Rectal smooth muscle tissue (tissue), 1 donor: Measurements from ENCODE around the gene TIMM23.
"Not testable (repeated sequence)": the region's sequence is repeated elsewhere in the genome, so short reads cannot be mapped to it uniquely, and the experiment has no call there.

Source experiments
- H3K27ac ChIP-seq: one replicate; pipeline ENCODE4 v1.7.0; 2013; ENCODE audit warnings: low read depth, low read length, inconsistent platforms
- H3K27me3 ChIP-seq: one replicate; pipeline ENCODE4 v1.7.0; 2013; ENCODE audit warnings: low read length; ENCODE audit not compliant: control insufficient read depth, insufficient read depth
- H3K36me3 ChIP-seq: one replicate; pipeline ENCODE4 v1.7.0; 2013; ENCODE audit warnings: low read length; ENCODE audit not compliant: control insufficient read depth, insufficient read depth
- H3K4me1 ChIP-seq: one replicate; pipeline ENCODE4 v1.7.0; 2013; ENCODE audit warnings: low read length; ENCODE audit not compliant: control insufficient read depth, insufficient read depth
- H3K4me3 ChIP-seq: one replicate; pipeline ENCODE4 v1.7.0; 2013; ENCODE audit warnings: low read length
- H3K9ac ChIP-seq: one replicate; pipeline ENCODE4 v1.7.0; 2013; ENCODE audit warnings: low read length

Gene TIMM23

DNA sequence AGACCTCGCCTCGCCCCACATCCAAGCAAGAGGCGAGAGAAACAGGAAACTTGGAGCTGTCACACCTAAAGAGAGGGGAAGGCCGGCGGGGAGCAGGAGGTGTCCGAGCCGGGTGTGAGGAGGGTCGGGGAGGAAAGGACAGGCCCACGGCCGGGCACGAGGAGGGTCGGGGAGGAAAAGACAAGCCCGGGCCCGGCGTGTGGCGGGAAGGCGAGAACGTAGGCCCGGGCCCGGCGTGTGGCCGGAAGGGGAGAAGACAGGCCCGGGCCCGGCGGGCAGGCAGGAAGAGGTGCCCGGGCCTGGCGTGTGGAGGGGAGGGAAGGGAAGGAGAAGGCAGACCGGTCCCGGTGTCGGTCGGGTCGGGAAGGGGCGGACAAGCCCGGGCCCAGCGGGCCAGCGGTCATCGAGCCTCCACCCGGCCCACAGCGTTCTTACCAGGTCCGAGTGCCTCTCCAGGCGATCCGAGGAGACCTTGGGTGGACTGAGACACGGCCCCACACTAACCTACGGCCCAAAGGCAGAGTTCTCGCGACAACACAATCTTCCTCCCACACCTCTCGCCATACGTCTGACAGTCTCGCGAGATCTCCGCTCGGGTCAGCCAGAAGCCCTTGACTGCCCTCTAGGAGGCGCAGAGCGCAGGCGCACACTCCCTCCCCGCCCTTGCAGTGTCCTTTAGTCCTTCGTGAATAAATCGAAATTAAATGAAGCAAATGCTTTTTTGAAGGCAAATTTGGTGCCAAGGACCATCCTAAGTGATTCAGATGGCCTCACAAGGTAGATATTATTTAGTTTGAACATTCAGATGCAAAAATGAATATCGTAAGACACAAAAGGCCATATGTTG is 58.0 kb downstream of the TIMM23 start, which contains the start of gene NCOA4:
Gene NCOA4 (minus strand): TSS at position 533 of the 847 bp plus-strand sequence. CDS start 13,943 bp downstream, outside the sequence.
- peak within 1 kb of the TSS; percentile 93 for H3K27ac ChIP-seq
- peak within 1 kb of the TSS; percentile 97 for H3K4me3 ChIP-seq
- H3K9ac ChIP-seq, result peak within 1 kb of the TSS; percentile 95
- no peaks in the 10 kb centered on the region for H3K27me3 ChIP-seq
- H3K36me3 ChIP-seq, result no peaks in the 10 kb centered on the region
- peaks cover 30% of the 10 kb centered on the region for H3K4me1 ChIP-seq

DNA sequence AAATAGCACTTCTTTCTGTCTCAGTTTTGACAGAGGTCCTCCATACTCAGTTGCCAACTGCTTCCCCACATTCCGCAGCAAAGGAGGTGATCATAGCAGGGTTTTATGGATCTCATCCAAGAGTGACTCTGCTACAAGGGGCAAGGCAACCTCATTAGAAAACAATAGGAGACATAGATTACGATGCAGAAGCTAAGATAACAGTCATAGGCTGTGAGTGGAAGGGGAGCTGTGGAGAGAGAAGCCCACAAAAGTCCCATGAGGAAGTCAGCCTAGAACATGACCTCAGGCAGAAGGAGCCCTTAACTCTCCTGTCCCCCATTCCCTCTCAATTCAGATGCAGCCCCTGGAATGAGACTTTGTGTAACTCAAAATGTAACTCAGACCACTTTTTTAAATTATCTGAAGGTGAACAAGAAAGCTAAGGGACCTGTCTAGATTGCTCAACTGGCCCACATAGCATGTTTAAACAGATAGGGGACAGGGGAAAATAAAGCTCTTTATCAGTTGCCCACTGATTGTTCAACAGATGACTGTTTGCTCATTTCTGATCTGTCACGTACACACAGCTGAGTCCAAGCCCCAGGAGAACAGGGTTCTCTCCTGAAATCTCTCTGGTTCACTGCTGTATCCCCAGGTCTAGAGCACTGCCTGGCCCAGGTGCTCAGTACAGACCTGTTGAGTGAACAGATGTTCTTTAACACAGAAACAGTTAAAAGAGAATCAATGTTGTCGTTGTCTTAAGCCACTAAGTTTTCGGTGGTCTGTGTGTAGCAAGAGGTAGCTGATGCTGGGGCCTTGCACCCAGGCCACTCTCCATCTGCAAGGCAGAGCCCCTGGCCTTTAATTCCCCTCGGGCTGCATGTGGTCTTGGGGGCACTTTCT is 59.6 kb downstream of the TIMM23 start:
- Histone ChIP-seq H3K27ac (no peak overlapping the region), H3K9ac (no peak overlapping the region), H3K36me3 (no peaks in the 10 kb centered on the region), H3K27me3 (no peaks in the 10 kb centered on the region), H3K4me1 (peaks cover 26% of the 10 kb centered on the region), H3K4me3 (no peak overlapping the region)

GRCh38 chr10:46033602-46034011 is 61.3 kb downstream of the TIMM23 start:
- peaks cover 12% of the 10 kb centered on the region for H3K4me1 ChIP-seq
- H3K36me3 ChIP-seq, result no peaks in the 10 kb centered on the region
- H3K27me3 ChIP-seq, result no peaks in the 10 kb centered on the region
- no peak overlapping the region for H3K27ac ChIP-seq
- H3K4me3 ChIP-seq, result no peak overlapping the region
- H3K9ac ChIP-seq, result no peak overlapping the region

GRCh38 chr10:46035923-46036849 is 63.9 kb downstream of the TIMM23 start:
- no peak overlapping the region for H3K27ac ChIP-seq
- H3K36me3 ChIP-seq, result no peaks in the 10 kb centered on the region
- H3K27me3 ChIP-seq, result no peaks in the 10 kb centered on the region
- no peaks in the 10 kb centered on the region for H3K4me1 ChIP-seq
- no peak overlapping the region for H3K9ac ChIP-seq
- no peak overlapping the region for H3K4me3 ChIP-seq

GRCh38 chr10:46037107-46037825 is 65.0 kb downstream of the TIMM23 start:
- Histone ChIP-seq H3K4me3 (no peak overlapping the region), H3K27ac (no peak overlapping the region), H3K9ac (no peak overlapping the region), H3K36me3 (no peaks in the 10 kb centered on the region), H3K27me3 (no peaks in the 10 kb centered on the region), H3K4me1 (no peaks in the 10 kb centered on the region)

- no peak overlapping the region for H3K27ac ChIP-seq
- H3K27me3 ChIP-seq, result no peaks in the 10 kb centered on the region
- H3K4me3 ChIP-seq, result no peak overlapping the region
- no peaks in the 10 kb centered on the region for H3K4me1 ChIP-seq
- no peaks in the 10 kb centered on the region for H3K36me3 ChIP-seq
- H3K9ac ChIP-seq, result no peak overlapping the region
Observed at GRCh38 chr10:46040004-46040403, 67.7 kb downstream of the TIMM23 start.

- H3K27ac ChIP-seq, result no peak overlapping the region
- no peaks in the 10 kb centered on the region for H3K27me3 ChIP-seq
- H3K4me3 ChIP-seq, result no peak overlapping the region
- no peaks in the 10 kb centered on the region for H3K4me1 ChIP-seq
- H3K36me3 ChIP-seq, result no peaks in the 10 kb centered on the region
- H3K9ac ChIP-seq, result no peak overlapping the region
Observed at GRCh38 chr10:46042527-46042926, 70.2 kb downstream of the TIMM23 start.

GRCh38 chr10:46046261-46046660 is 74.0 kb downstream of the TIMM23 start, which contains the start of gene MSMB:
Gene MSMB, minus strand, starts transcription at chr10:46046269. Its CDS starts 32 bp downstream, at chr10:46046237.
- H3K36me3 ChIP-seq, result no peaks in the 10 kb centered on the region
- H3K27me3 ChIP-seq, result no peaks in the 10 kb centered on the region
- H3K4me1 ChIP-seq, result no peaks in the 10 kb centered on the region
- H3K27ac ChIP-seq, result no peak within 1 kb of the TSS
- H3K4me3 ChIP-seq, result no peak within 1 kb of the TSS
- H3K9ac ChIP-seq, result no peak within 1 kb of the TSS

- Histone ChIP-seq H3K27me3 (no peaks in the 10 kb centered on the region), H3K4me1 (no peaks in the 10 kb centered on the region), H3K4me3 (no peak overlapping the region), H3K9ac (no peak overlapping the region), H3K36me3 (no peaks in the 10 kb centered on the region), H3K27ac (no peak overlapping the region)
Observed at GRCh38 chr10:46048152-46048551, 75.9 kb downstream of the TIMM23 start.

DNA sequence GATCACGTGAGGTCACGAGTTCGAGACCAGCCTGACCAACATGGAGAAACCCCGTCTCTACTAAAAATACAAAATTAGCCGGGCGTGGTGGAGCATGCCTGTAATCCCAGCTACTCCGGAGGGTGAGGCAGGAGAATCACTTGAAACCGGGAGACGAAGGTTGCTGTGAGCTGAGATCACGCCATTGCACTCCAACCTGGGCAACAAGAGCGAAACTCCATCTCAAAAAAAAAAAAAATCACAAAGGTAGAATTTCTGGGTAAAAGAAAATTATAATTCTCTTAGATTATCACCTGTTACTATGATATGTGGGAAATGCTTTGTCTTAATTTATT is 77.2 kb downstream of the TIMM23 start:
- not testable (repeated sequence) for H3K4me3 ChIP-seq, H3K36me3 ChIP-seq, H3K27me3 ChIP-seq, H3K9ac ChIP-seq, H3K4me1 ChIP-seq, H3K27ac ChIP-seq

DNA sequence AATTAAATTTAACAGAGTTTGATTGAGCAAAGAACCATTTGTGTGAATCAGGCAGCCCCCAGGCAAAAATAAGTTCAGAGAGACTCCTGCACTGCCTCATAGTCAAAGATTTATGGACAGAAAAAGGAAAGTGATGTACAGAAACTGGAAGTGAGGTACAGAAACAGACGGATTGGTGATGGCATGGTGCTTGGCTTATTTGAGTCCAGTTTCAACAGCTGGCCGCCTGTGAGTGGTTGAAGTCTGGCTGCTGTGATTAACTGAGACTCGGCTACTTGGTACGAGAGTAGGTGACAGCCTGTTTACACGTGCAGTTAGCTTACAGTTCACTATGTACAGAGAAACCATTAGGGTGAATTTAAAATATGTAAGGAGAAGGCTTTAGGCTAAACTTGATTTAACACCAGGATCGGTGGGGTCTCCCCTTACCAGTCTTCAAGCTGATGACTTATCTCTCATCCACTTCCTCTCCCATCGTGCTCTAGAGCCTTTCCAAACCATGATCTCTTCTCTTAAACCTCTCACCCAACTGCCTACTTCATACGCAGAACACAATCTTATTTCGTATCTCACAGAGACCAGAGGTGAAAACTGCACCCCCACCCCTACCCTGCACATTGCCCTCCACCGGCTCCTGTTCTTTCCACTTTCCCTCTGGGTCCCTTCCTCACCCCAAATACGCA is 78.8 kb downstream of the TIMM23 start:
- no peaks in the 10 kb centered on the region for H3K4me1 ChIP-seq

More for the DNA sequence above, 78.8 kb downstream of the TIMM23 start:
- Histone ChIP-seq H3K27ac (no peak overlapping the region), H3K9ac (no peak overlapping the region), H3K4me3 (no peak overlapping the region), H3K36me3 (no peaks in the 10 kb centered on the region), H3K27me3 (no peaks in the 10 kb centered on the region)
